HepG2 (cell line): ENCODE measurements around the gene KIF23. TPM values are rescaled to one million over a fixed set of nuclear protein-coding genes. Genes with fewer than 3 reads are reported as not detected.

Experiments
- ARID4A ChIP-seq: sonication (generic); formaldehyde crosslinking; IDR thresholded peaks from 2 replicates; pipeline ENCODE4 v1.5.0; 2020; ENCODE audit warnings: mild to moderate bottlenecking, missing genetic modification reagents, borderline replicate concordance
- CHCHD3 ChIP-seq: sonication (generic); formaldehyde crosslinking; IDR thresholded peaks from 2 replicates; pipeline ENCODE4 v1.8.0; 2022; ENCODE audit warnings: mild to moderate bottlenecking, missing genetic modification reagents, moderate library complexity
- CSRNP1 ChIP-seq: sonication (generic); formaldehyde crosslinking; IDR thresholded peaks from 2 replicates; pipeline ENCODE4 v1.8.1; 2023; ENCODE audit warnings: mild to moderate bottlenecking, missing genetic modification reagents
- CSRNP2 ChIP-seq: sonication (generic); formaldehyde crosslinking; conservative IDR thresholded peaks from 2 replicates; pipeline ENCODE4 v1.8.0; 2022; ENCODE audit warnings: low read depth, missing genetic modification reagents
- E2F2 ChIP-seq: sonication (generic); formaldehyde crosslinking; IDR thresholded peaks from 2 replicates; pipeline ENCODE4 v1.4.0; 2020; ENCODE audit warnings: missing genetic modification reagents, borderline replicate concordance
- EEA1 ChIP-seq: sonication (generic); formaldehyde crosslinking; IDR thresholded peaks from 2 replicates; pipeline ENCODE4 v1.5.1; 2020; ENCODE audit warnings: mild to moderate bottlenecking, missing genetic modification reagents, borderline replicate concordance
- ISX ChIP-seq: sonication (generic); formaldehyde crosslinking; conservative IDR thresholded peaks from 2 replicates; pipeline ENCODE4 v1.5.0; 2020; ENCODE audit warnings: missing genetic modification reagents
- KAT7 ChIP-seq: IDR thresholded peaks from 2 replicates; pipeline ENCODE4 v1.6.1; 2018; ENCODE audit warnings: borderline replicate concordance, missing compliant biosample characterization
- KAT8 ChIP-seq: IDR thresholded peaks from 2 replicates; pipeline ENCODE4 v1.6.1; 2016; ENCODE audit warnings: missing genetic modification reagents, missing compliant biosample characterization
- PITX1 ChIP-seq: sonication (generic); formaldehyde crosslinking; IDR thresholded peaks from 2 replicates; pipeline ENCODE4 v1.5.1; 2020; ENCODE audit warnings: mild to moderate bottlenecking, missing genetic modification reagents
- POGZ ChIP-seq: sonication (generic); formaldehyde crosslinking; IDR thresholded peaks from 2 replicates; pipeline ENCODE4 v1.4.0; 2020; ENCODE audit warnings: mild to moderate bottlenecking, missing genetic modification reagents
- POLR2AphosphoS2 ChIP-seq: IDR thresholded peaks from 2 replicates; pipeline ENCODE4 v1.6.1; 2011; ENCODE audit warnings: low read depth, low read length, improper control_type of control experiment
- RXRA ChIP-seq: sonication (generic); formaldehyde crosslinking; IDR thresholded peaks from 2 replicates; pipeline ENCODE4 v1.5.1; 2020; ENCODE audit warnings: missing genetic modification reagents
- STAT5B ChIP-seq: sonication (generic); formaldehyde crosslinking; IDR thresholded peaks from 2 replicates; pipeline ENCODE4 v1.4.0; 2020; ENCODE audit warnings: missing genetic modification reagents
- ZFP37 ChIP-seq: sonication (generic); formaldehyde crosslinking; IDR thresholded peaks from 2 replicates; pipeline ENCODE4 v1.4.0; 2020; ENCODE audit warnings: missing genetic modification reagents, borderline replicate concordance
- ZNF777 ChIP-seq: sonication (generic); formaldehyde crosslinking; IDR thresholded peaks from 2 replicates; pipeline ENCODE4 v1.4.0; 2020; ENCODE audit warnings: missing genetic modification reagents
- polyA plus RNA-seq, 8 experiments: library from polyadenylated mRNA; depleted of rRNA in 3 of 8; stranded (reverse) in 7 of 8; unstranded in 1 of 8; fragments of >200 nt; fragmentation: Illumina TruSeq in 4 of 8; extraction: Trizol in 4 of 8; gene quantifications; 2 replicates each; pipeline versions ENCODE4 v1.2.1 to v1.2.3, GENCODE V29; 2011 to 2016; ENCODE audit warnings: low read depth in 4 of 8, missing spikeins in 1 of 8, mixed read lengths in 1 of 8; ENCODE audit not compliant: insufficient read depth in 1 of 8
- total RNA-seq, 5 experiments: library from RNA; depleted of rRNA; stranded (reverse); fragments of >200 nt; fragmentation: Illumina TruSeq; extraction: Trizol; gene quantifications; 2 replicates each; pipeline ENCODE4 v1.2.3, GENCODE V29; 2016; ENCODE audit warnings: low read depth in 1 of 5
- TF ChIP-seq, protein P1 (sequence below): sonication (generic); formaldehyde crosslinking; IDR thresholded peaks from 2 replicates; pipeline ENCODE4 v1.4.0; 2020; ENCODE audit warnings: mild to moderate bottlenecking, low read depth, missing genetic modification reagents

The KIF23 gene
- total and polyA plus RNA-seq, 2 of the 13 experiments (the other 11 are each of a cell fraction or from before 2014, with no cell fraction given), result 11.3 to 38.1 TPM

DNA sequence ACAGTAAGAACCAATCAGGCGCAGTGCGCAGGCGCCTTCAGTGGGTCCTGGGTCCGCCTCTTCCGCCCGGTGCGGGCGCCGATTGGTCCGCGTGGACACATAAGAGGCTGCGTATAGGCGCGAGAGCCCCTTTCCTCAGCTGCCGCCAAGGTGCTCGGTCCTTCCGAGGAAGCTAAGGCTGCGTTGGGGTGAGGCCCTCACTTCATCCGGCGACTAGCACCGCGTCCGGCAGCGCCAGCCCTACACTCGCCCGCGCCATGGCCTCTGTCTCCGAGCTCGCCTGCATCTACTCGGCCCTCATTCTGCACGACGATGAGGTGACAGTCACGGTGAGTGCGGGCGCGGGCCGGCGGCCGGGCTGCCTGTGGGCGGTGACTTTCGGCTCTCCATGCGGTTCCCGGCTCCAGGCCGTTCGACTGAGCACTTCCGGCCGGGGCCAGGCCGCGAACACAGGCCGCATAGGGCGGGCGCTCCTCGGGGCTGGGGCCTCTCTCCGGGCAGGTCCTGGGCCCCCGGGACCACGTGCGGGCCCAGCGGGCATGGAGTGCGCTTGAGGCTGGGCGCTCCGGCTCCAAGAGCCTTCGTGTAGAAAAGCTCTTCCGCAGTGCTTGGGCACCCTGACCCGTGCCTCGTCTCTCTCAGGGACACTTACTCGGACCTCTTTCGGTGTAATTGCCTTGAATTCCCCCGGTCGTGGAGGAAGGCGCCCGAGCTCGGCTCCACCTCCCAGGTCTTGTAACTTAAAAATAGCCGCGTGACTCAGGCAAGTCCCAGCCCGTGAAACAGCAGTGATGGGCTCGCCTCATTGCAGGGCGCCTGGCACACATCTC, 38.8 kb downstream of the KIF23 start, which contains the start of gene RPLP1 (continued):
- TF ChIP-seq KAT8 (CRISPR knock-in tag) (peak; percentile 86), ISX (peak; percentile 78), ARID4A (CRISPR knock-in tag) (peak; percentile 93), POLR2AphosphoS2 (peak; percentile 96), KAT7 (CRISPR knock-in tag) (peak; percentile 59), CHCHD3 (CRISPR knock-in tag) (0 out of 2 replicates have a peak, but pooled peaks have one; percentile 68), ZNF777 (no peak; the same call in 1 of the 2 replicates), CSRNP2 (CRISPR knock-in tag) (no peak), PITX1 (CRISPR knock-in tag) (no peak; the same call in none of the 2 replicates), ZFP37 (CRISPR knock-in tag) (no peak), RXRA (CRISPR knock-in tag) (0 out of 2 replicates have a peak, but pooled peaks have one; percentile 75), STAT5B (CRISPR knock-in tag) (no peak), E2F2 (0 out of 2 replicates have a peak, but pooled peaks have one; percentile 51), CSRNP1 (CRISPR knock-in tag) (peak; percentile 92), EEA1 (CRISPR knock-in tag) (peak; percentile 88), POGZ (peak; percentile 67; the same call in 1 of the 2 replicates)
- TF ChIP-seq, protein P1, sequence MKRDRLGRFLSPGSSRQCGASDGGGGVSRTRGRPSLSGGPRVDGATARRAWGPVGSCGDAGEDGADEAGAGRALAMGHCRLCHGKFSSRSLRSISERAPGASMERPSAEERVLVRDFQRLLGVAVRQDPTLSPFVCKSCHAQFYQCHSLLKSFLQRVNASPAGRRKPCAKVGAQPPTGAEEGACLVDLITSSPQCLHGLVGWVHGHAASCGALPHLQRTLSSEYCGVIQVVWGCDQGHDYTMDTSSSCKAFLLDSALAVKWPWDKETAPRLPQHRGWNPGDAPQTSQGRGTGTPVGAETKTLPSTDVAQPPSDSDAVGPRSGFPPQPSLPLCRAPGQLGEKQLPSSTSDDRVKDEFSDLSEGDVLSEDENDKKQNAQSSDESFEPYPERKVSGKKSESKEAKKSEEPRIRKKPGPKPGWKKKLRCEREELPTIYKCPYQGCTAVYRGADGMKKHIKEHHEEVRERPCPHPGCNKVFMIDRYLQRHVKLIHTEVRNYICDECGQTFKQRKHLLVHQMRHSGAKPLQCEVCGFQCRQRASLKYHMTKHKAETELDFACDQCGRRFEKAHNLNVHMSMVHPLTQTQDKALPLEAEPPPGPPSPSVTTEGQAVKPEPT (CRISPR knock-in tag), result 0 out of 2 replicates have a peak, but pooled peaks have one; percentile 13
